Colonic mucosa (tissue), 4 donors: ENCODE data around the gene ZNF416. TPM values are rescaled to one million over a fixed set of nuclear protein-coding genes. Genes with fewer than 3 reads are reported as not detected.

Experiments
- DNase-seq: peaks from one replicate; pipeline ENCODE4 v3.0.0-alpha.2; 2020
- H3K27ac ChIP-seq: fragments of 200-600 bp; one replicate; pipeline ENCODE4 v1.8.0; 2021
- H3K27me3 ChIP-seq: fragments of 200-600 bp; one replicate; pipeline ENCODE4 v1.8.0; 2021
- H3K36me3 ChIP-seq: fragments of 200-600 bp; one replicate; pipeline ENCODE4 v1.8.0; 2021
- H3K4me1 ChIP-seq: fragments of 200-600 bp; one replicate; pipeline ENCODE4 v1.8.0; 2021; ENCODE audit warnings: mild to moderate bottlenecking
- H3K4me3 ChIP-seq: fragments of 200-600 bp; one replicate; pipeline ENCODE4 v1.8.0; 2021
- H3K9ac ChIP-seq, 2 donors: one replicate each; pipeline ENCODE4 v1.7.0; 2013; ENCODE audit warnings: control low read depth in 2 of 2, low read depth in 2 of 2, low read length in 2 of 2
- H3K9me3 ChIP-seq: fragments of 200-600 bp; one replicate; pipeline ENCODE4 v1.8.0; 2021
- CTCF ChIP-seq: fragments of 200-600 bp; IDR thresholded peaks from one replicate; pipeline ENCODE4 v1.8.0; 2022; ENCODE audit warnings: antibody characterized with exemption, mild to moderate bottlenecking
- intact Hi-C: fragments of 100-400 bp; cut with DNase I; formaldehyde crosslinking; loops from one replicate; pipeline ENCODE4 v1.14.1; 2022
- total RNA-seq, 2 donors: library from RNA; stranded (reverse); fragmentation: NEBNext Ultra II Directional in 1 of 2; extraction: Animal tissue kit (Norgen Biotek cat#: 25700) in 1 of 2; gene quantifications; one replicate each; pipeline ENCODE4 v1.2.1, GENCODE V29; 2021
- donor health status: healthy.
- donor health status: DM: no; HTN: no; CAD: no.
- donor health status: DM: no; HTN: no; CAD: no.

Gene ZNF416
- total RNA-seq, 2 donors from 2014 or later: 2.2 to 3.5 TPM

GRCh38 chr19:57558525-57558924 lies 20.2 kb downstream of the ZNF416 start:
- DNase-seq: no peak
- Histone ChIP-seq H3K36me3 (no peaks in the 10 kb centered on the region), H3K27me3 (no peaks in the 10 kb centered on the region), H3K4me1 (no peaks in the 10 kb centered on the region), H3K4me3 (peak overlapping the region; percentile 83), H3K27ac (no peak overlapping the region), H3K9ac (peak overlapping the region in 1 of 2 donors; percentile 76), H3K9me3 (peaks cover 4% of the 10 kb centered on the region)
- intact Hi-C loops: no loop called here
- TF ChIP-seq CTCF: no peak

GRCh38 chr19:57557659-57558058 lies 21.1 kb downstream of the ZNF416 start:
- Histone ChIP-seq H3K27me3 (no peaks in the 10 kb centered on the region), H3K4me1 (no peaks in the 10 kb centered on the region), H3K27ac (no peak overlapping the region), H3K4me3 (no peak overlapping the region), H3K36me3 (no peaks in the 10 kb centered on the region), H3K9ac (no peak overlapping the region), H3K9me3 (peaks cover 4% of the 10 kb centered on the region)
- DNase-seq: no peak
- TF ChIP-seq CTCF: no peak
- intact Hi-C loops: no loop called here

GRCh38 chr19:57552432-57552831 lies 26.3 kb downstream of the ZNF416 start:
- Histone ChIP-seq H3K27ac (no peak overlapping the region), H3K36me3 (peaks cover 5% of the 10 kb centered on the region), H3K27me3 (no peaks in the 10 kb centered on the region), H3K4me1 (no peaks in the 10 kb centered on the region), H3K9ac (no peak overlapping the region), H3K4me3 (no peak overlapping the region), H3K9me3 (peaks cover 9% of the 10 kb centered on the region)
- TF ChIP-seq CTCF: no peak
- no peak for DNase-seq
- intact Hi-C loops: no loop called here

GRCh38 chr19:57546513-57546912 lies 32.2 kb downstream of the ZNF416 start:
- no peaks in the 10 kb centered on the region for H3K27me3 ChIP-seq
- intact Hi-C loops: no loop called here
- H3K9ac ChIP-seq: no peak overlapping the region
- H3K9me3 ChIP-seq: peaks cover 11% of the 10 kb centered on the region
- H3K36me3 ChIP-seq: peaks cover 11% of the 10 kb centered on the region
- H3K4me1 ChIP-seq: no peaks in the 10 kb centered on the region
- TF ChIP-seq CTCF: no peak
- no peak overlapping the region for H3K27ac ChIP-seq
- DNase-seq: no peak
- no peak overlapping the region for H3K4me3 ChIP-seq

GRCh38 chr19:57537953-57538547 lies 40.7 kb downstream of the ZNF416 start:
- intact Hi-C loops: no loop called here
- TF ChIP-seq CTCF: no peak
- H3K4me3 ChIP-seq: no peak overlapping the region
- no peaks in the 10 kb centered on the region for H3K27me3 ChIP-seq
- H3K9ac ChIP-seq: no peak overlapping the region
- no peaks in the 10 kb centered on the region for H3K4me1 ChIP-seq
- peaks cover 11% of the 10 kb centered on the region for H3K36me3 ChIP-seq
- no peak overlapping the region for H3K27ac ChIP-seq
- peaks cover 23% of the 10 kb centered on the region for H3K9me3 ChIP-seq
- DNase-seq: no peak
